ENCODE results near the gene TSHZ2. TPM values are rescaled to one million over a fixed set of nuclear protein-coding genes. Genes with fewer than 3 reads are reported as not detected.

TSHZ2 gene
- total and polyA plus RNA-seq, 2 experiments from 2014 or later = 1.1 to 5.2 TPM

DNA sequence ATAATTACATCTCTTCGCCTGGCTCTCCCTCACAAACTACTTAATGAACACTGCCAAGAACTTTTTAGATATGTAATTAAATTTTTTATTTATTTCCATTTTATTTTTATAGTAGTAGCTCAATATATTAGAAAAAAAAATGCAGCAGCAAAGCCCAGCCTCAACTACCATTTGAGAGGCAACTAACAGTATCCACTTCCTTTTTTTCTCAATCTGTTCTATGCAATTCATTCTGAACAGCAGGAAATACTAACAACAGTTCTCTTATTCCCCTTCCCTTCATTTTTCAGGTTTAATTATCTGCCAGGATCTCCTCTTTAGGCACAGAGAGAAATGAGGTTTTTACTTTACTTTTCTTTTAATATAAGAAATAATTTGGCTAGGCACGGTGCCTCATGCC lies 508.8 kb downstream of the TSHZ2 start:
- H4K20me1 ChIP-seq (ENCODE audit: insufficient read depth, poor library complexity, severe bottlenecking) = no peaks in the 10 kb centered on the region
- no peaks in the 10 kb centered on the region for H3K36me3 ChIP-seq (replicated peaks; ENCODE audit: insufficient read depth, low read depth)
- no peak overlapping the region for H3K27ac ChIP-seq
- no peaks in the 10 kb centered on the region for H3K9me2 ChIP-seq (replicated peaks; ENCODE audit: insufficient read depth)
- TF ChIP-seq, protein P1, sequence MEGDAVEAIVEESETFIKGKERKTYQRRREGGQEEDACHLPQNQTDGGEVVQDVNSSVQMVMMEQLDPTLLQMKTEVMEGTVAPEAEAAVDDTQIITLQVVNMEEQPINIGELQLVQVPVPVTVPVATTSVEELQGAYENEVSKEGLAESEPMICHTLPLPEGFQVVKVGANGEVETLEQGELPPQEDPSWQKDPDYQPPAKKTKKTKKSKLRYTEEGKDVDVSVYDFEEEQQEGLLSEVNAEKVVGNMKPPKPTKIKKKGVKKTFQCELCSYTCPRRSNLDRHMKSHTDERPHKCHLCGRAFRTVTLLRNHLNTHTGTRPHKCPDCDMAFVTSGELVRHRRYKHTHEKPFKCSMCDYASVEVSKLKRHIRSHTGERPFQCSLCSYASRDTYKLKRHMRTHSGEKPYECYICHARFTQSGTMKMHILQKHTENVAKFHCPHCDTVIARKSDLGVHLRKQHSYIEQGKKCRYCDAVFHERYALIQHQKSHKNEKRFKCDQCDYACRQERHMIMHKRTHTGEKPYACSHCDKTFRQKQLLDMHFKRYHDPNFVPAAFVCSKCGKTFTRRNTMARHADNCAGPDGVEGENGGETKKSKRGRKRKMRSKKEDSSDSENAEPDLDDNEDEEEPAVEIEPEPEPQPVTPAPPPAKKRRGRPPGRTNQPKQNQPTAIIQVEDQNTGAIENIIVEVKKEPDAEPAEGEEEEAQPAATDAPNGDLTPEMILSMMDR (IDR thresholded peaks at IDR 0.05; ENCODE audit: poor library complexity) = no peak
- TF ChIP-seq EZH2 (IDR thresholded peaks at IDR 0.05; ENCODE audit: borderline replicate concordance) (no peak), EZH2phosphoT487 (IDR thresholded peaks at IDR 0.05; ENCODE audit: low read depth, severe bottlenecking, unreplicated experiment) (no peak)
- H3K79me2 ChIP-seq = no peaks in the 10 kb centered on the region
- no peak overlapping the region for H2AFZ ChIP-seq
- DNase-seq (ENCODE audit: low spot score) = no peak
- 93% methylated on average over 2 of the region's 2 CpGs for WGBS (ENCODE audit: low lambda C conversion rate, missing lambda C conversion rate)
- no peaks in the 10 kb centered on the region for H3K4me1 ChIP-seq (ENCODE audit: insufficient read depth)
- no peak overlapping the region for H3K4me3 ChIP-seq
- no peak overlapping the region for H3K4me2 ChIP-seq
- H3K27me3 ChIP-seq = no peaks in the 10 kb centered on the region
- H3K9me3 ChIP-seq (ENCODE audit: low read depth) = no peaks in the 10 kb centered on the region

DNA sequence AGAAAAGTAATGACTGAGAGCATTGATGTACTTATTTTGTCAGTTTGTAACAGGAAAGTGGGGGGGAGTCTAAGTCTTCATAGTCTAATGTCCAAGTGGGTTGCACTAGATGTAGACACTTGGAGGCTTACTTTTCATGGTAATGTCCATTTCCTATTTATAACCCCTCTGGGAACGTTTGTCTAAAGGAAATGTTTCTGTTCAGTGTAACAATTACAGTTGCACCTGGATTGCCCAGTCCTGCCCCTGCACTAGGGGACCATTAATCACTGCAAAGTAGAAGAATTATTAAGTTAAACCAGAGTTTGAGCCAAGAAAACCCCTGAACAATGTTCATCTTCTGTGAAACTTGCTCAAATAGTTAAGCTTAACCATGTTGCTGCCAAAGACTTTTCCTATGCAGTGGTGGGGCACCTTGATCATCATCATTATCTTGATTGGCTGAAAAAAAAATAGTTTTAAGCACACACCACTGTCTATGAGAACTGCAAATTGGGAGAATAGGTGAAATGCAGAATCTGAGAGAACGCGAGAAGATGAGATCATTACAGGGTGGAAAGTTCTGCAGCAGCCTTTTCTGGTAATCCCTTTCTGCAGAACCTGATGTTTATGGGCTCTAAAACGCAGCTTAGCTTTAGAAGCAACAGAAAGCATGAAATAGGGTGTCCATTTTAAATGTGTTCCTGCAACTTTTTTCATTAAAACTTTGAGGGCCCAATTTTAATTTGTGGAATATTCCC lies 515.5 kb downstream of the TSHZ2 start:
- H4K20me1 ChIP-seq (ENCODE audit: insufficient read depth, poor library complexity, severe bottlenecking) = no peaks in the 10 kb centered on the region
- no peak overlapping the region for H3K4me3 ChIP-seq
- no peak overlapping the region for H3K4me2 ChIP-seq
- TF ChIP-seq EZH2phosphoT487 (IDR thresholded peaks at IDR 0.05; ENCODE audit: low read depth, severe bottlenecking, unreplicated experiment) (no peak), EZH2 (IDR thresholded peaks at IDR 0.05; ENCODE audit: borderline replicate concordance) (no peak)
- TF ChIP-seq, protein P1 (IDR thresholded peaks at IDR 0.05; ENCODE audit: poor library complexity) = no peak
- H3K27ac ChIP-seq = no peak overlapping the region
- 60% methylated on average over 4 of the region's 4 CpGs for WGBS (ENCODE audit: low lambda C conversion rate, missing lambda C conversion rate)
- no peaks in the 10 kb centered on the region for H3K36me3 ChIP-seq (replicated peaks; ENCODE audit: insufficient read depth, low read depth)
- peaks cover 7% of the 10 kb centered on the region for H3K4me1 ChIP-seq (ENCODE audit: insufficient read depth)
- no peak for DNase-seq (ENCODE audit: low spot score)
- H2AFZ ChIP-seq = no peak overlapping the region
- H3K79me2 ChIP-seq = no peaks in the 10 kb centered on the region
- H3K9me3 ChIP-seq (ENCODE audit: low read depth) = no peaks in the 10 kb centered on the region
- H3K27me3 ChIP-seq = no peaks in the 10 kb centered on the region
- H3K9me2 ChIP-seq (replicated peaks; ENCODE audit: insufficient read depth) = no peaks in the 10 kb centered on the region

DNA sequence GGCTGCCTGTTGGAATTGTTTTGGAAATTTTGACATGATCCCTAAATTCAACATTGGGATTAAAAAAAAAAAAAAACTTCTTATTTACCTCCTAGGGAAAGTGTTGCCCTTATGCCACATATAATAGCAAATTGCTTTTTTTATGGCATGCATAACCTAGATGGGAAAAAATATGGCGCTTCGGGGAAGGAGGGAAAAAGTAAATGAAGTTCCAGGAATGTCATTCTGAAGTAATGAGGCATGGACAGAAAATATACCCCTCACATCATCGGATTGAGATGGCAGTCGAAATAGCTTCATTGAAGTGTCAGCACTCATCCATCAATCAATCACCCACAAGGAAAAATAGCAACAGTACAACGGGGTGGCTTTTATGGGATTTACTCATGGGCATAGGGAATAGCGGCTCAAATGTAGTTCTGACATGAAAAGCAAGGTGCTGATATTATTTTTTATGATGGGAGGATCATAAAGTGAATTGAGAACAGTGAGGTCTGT lies 516.7 kb downstream of the TSHZ2 start:
- Histone ChIP-seq H3K9me3 (ENCODE audit: low read depth) (no peaks in the 10 kb centered on the region), H3K27me3 (no peaks in the 10 kb centered on the region), H3K79me2 (no peaks in the 10 kb centered on the region), H3K4me3 (no peak overlapping the region), H3K9me2 (replicated peaks; ENCODE audit: insufficient read depth) (no peaks in the 10 kb centered on the region), H3K36me3 (replicated peaks; ENCODE audit: insufficient read depth, low read depth) (no peaks in the 10 kb centered on the region), H3K27ac (no peak overlapping the region), H4K20me1 (ENCODE audit: insufficient read depth, poor library complexity, severe bottlenecking) (no peaks in the 10 kb centered on the region), H2AFZ (no peak overlapping the region), H3K4me2 (no peak overlapping the region), H3K4me1 (ENCODE audit: insufficient read depth) (peaks cover 12% of the 10 kb centered on the region)
- TF ChIP-seq EZH2 (IDR thresholded peaks at IDR 0.05; ENCODE audit: borderline replicate concordance) (no peak), EZH2phosphoT487 (IDR thresholded peaks at IDR 0.05; ENCODE audit: low read depth, severe bottlenecking, unreplicated experiment) (no peak)
- TF ChIP-seq, protein P1 (IDR thresholded peaks at IDR 0.05; ENCODE audit: poor library complexity) = no peak
- WGBS (ENCODE audit: low lambda C conversion rate, missing lambda C conversion rate) = 91% methylated on average over 6 of the region's 6 CpGs
- DNase-seq (ENCODE audit: low spot score) = no peak
